Measurements from ENCODE around the gene LPCAT4.
"Not testable (repeated sequence)": the region's sequence is repeated elsewhere in the genome, so short reads cannot be mapped to it uniquely, and the experiment has no call there.

Gene LPCAT4, protein sequence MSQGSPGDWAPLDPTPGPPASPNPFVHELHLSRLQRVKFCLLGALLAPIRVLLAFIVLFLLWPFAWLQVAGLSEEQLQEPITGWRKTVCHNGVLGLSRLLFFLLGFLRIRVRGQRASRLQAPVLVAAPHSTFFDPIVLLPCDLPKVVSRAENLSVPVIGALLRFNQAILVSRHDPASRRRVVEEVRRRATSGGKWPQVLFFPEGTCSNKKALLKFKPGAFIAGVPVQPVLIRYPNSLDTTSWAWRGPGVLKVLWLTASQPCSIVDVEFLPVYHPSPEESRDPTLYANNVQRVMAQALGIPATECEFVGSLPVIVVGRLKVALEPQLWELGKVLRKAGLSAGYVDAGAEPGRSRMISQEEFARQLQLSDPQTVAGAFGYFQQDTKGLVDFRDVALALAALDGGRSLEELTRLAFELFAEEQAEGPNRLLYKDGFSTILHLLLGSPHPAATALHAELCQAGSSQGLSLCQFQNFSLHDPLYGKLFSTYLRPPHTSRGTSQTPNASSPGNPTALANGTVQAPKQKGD

DNA sequence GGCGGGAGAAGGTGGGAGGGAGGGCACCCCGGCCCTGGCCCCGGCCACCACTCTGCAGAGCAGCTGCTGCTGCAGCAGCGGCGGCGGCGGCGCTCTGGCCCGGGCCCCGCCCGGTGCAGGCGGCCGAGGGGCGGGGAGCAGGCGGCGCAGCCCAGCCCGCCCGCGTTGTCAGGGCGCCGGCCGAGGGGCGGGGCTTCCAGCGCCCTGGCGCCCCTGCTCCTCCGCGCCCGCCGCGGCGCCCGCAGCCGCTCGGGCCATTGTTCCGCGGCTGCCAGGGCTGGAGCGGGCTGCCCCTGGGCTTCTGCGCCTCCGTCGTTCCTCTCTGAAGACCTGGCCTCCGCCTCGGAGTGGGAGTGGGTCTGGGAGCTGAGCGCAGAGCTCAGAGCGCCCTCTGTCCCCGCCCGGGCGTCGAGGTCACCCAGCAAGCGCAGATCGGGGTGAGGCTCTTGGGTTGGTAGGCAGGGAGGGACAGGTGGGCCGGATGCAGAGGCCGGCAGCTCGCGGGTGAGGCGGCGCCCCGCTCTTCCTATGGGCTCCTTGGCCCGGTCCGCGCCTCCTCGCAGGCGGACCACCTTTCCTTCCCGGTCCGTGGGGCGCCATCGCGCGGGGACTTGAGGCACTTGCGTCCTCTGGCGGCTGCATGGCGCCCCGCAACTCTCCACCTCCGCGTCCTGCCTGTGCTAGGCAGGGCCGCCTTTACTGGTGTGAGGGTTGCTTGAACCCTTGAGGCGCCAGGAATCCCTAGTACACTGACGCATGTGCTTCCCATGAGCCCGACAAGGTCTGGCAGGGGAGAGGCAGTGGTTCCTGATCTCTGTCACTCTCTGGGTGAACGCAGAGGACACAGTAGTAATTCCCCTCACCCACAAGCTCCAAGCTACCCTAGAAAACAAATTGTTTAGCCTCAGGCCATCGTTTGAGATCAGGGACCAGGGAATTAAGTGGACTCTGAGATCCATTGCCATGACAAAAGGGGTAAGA is at the start of gene LPCAT4:
TSS of gene LPCAT4 (minus strand) at position 96 of the 981 bp plus-strand sequence. CDS start 96 bp downstream, outside the sequence.
- peak; percentile 48 to 77 for DNase-seq

DNA sequence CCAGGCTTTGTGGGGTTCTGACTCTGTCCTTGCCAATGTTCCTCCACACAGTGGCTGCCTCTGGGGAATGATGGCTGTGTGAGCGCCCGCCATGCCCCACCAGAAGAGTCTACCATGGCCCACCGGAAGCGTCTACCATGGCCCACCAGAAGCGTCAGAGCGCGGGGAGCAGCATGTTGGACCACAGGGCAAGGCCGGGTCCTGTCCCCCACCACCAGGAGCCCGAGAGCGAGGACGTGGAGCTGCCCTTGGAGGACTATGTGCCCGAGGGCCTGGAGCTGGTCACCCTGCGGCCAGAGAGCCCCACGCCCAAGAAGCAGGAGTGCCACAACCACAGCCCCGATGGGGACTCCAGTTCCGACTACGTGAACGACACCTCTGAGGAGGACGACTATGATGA is 42.5 kb upstream of the LPCAT4 start:
- not testable (repeated sequence) for DNase-seq

DNA sequence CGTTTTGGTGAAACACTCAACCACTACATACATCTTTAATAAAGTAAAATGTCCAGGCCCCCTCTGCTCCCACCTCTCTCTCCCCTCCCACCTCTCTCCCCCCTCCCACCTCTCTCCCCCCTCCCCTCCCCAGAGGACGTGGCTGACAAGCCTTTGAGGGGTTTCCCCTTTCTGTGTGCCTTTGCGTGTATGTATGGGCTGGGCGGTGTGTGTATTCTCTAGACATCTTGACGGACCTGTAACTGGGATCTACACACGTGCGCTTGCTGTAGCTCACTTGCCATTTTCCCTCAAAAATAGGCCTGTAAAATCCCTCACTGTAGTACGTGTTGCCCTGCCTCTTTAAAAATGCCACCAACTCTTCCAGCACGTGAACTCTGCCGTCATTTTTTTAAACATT is 42.0 kb upstream of the LPCAT4 start:
- DNase-seq, result not testable (repeated sequence)

DNA sequence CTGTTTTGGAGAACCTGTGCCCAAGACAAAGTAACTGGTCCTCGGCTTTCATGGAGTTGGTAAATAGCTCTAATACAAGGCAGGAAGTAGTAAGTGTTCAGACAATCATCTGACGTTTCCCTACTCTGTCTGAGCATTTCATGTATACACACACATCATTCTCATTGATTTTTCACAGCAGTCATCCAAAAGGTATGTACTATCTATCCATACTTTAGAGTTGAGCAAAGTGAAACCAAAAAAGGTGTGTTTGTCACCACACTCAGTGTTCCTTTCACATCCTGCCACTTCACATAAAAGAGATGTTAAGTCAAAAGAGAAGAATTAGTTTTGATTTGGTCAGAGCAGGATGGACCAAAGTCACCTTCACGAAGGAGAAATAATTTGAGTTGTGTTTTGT is 36.9 kb upstream of the LPCAT4 start:
- DNase-seq, result not testable (repeated sequence)

DNA sequence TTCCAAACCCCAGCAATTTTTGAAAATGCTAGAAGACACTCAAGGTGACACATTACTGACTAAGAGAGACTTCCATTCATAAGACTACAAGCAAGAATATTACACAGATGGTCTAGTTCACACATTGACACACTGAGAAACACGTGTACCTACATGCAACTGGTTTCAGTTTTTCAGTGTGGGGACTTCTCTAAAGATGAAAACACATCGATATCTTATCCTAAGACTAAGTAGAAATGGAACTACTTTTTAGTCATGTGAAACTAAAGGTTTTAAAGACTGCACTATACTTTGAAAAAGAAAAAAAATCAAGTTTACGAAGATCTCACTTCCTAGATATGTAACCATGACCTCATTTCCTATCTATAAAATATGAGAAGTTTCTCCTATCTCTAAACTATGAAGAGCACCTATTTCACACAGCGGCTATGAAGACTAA is 36.2 kb upstream of the LPCAT4 start:
- not testable (repeated sequence) for DNase-seq

DNA sequence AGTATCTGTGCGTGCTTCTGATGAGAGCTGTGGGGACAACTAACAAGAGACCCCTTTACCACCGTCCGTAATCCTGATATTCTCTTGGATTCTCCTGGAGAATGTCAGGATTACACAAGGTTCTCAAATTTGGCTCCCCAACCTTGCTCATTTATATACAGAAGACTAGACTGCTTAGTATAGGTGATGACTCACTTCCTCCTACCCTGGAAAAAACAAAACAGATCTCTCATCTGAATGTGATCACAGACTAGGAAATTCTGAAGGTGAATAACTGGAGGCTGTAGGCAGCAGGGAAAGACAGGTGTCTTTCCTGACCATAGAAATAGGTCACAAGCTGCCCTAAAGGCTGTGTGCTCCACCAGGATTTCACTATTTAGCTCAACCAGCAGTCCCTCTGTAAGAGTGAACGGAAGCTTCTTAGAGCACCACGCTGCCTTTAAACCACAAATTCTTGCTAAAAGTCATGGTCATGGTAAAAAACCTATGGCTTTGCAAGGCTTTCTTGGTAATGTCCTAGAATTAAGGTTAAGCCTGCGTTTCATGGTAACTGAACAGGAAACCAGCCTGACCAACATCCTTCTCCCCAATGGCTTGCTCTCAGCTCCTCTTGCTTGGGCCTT is 30.8 kb upstream of the LPCAT4 start:
- DNase-seq, result not testable (repeated sequence)

DNA sequence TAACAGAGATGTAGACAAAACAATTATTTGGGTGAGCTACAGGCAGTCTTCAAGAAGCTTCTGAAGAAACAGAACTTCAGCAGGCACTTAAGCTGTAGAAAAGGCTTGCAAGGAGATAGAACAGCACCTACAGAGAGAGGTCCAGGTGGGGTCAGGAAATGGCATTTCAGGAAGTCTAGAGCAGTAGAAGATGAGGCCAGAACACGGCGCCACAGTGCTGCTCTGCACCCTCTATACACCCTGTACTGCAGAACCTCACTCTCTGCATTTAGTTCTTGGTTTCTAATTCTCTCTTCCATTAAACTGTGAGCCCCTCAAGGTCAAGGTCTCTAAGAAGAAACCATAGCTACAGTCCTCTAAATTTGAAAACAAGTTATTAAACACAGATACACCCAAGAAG is 26.0 kb upstream of the LPCAT4 start:
- not testable (repeated sequence) for DNase-seq

DNA sequence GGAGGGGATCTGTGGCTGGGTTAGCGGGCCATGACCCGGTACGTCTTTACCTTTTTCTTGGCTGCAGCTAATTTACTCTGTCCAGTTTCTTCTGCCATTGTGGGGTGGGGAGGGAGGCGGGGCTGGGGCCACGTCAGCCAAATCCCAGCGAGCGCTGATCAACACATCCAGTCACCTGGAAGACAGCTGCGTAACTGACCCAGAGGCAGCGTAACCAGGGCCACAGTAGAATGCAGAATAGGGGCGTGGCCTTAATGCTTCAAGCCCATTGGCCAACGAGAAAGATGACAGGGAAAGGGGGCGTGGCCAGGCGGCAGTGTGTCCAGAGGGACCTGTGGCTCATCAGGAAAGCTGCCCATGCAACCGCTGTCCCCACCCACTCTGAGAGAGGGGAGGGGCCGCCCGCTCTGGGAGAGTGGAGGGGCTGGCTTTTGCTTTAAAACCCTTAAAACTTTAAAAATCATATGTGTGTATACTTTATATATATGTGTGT is 22.6 kb upstream of the LPCAT4 start:
- DNase-seq, result not testable (repeated sequence)

DNA sequence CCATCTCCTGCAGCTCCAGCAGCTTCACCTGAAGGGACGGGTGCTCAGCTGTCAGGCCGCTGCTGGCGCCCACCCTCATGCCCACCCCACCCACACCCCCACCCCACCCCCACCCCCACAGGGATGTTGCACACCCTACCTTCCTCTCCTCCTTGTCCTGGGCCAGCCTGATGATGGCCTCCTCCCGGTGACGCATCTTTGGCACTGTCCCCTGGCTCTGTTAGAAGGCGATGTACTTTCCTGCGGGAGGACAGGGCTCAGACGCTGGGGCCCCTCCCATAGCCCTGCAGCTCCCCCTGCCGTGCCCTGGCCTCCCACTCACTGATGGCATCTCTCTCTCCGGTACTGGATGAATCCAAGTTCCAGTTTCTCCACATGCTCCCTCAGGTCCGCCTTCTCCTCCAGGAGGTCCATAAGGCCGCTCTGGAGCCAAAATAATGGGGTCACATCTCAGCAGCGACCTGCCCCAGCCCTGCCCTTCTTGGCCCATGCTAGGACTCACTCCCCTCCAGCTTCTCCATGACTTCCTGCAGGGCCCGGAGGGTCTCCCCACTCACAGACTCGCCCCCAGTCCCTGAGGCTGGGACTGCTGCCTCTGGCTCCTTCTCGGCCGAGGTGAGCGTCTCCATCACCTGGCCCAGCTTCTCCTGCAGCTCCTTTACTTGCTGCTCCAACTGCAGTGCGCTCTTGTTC is 15.0 kb upstream of the LPCAT4 start:
- DNase-seq, result not testable (repeated sequence)

DNA sequence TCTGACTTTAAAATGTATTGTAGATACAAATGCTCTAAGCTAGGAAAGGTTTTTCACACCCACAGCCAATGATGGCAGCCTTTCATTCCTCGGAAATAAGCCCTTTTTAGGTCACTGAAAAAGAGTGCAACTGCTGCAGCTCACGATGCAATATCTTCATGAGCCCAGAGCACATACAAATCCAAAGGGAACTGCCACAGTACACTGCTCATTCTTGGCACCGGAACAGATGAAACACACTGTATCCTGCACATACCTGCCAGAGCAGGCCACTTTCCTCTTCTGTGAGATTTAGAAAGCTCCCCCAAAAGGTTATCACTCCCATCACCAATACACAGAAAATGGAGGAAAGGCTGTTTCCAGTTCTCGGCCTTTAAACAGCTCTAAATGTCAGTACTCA is 13.5 kb upstream of the LPCAT4 start:
- not testable (repeated sequence) for DNase-seq

DNA sequence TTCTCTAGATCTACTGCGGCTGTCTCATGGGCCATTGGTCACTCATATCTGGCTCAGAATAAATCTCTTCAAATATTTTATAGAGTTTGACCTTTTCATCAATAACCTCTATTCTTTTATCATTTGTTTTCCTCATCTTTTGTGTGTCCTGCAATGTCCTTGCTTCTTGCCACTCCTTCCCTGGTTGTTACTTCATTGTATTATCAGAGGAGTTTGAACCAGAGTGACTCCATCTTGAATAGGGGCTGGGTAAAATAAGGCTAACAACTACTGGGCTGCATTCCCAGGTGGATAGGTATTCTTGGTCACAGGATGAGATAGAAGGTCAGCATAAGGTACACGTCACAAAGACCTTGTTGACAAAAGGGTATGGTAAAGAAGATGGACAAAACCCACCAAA is 9.9 kb upstream of the LPCAT4 start:
- DNase-seq, result no peak

DNA sequence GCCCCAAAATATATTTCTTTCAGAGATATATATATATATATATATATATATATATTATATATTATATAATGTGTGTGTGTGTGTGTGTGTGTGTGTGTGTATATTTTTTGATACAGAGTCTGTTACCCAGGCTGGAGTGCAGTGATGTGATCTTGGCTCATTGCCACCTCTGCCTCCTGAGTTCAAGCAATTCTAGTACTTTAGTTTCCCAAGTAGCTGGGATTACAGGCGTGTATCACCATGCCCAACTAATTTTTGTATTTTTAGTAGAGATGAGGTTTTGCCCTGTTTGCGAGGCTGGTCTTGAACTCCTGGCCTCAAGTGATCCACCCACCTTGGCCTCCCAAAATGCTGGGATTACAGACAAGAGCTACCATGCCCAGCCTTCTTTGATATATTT is 8.5 kb upstream of the LPCAT4 start:
- DNase-seq, result not testable (repeated sequence)

DNA sequence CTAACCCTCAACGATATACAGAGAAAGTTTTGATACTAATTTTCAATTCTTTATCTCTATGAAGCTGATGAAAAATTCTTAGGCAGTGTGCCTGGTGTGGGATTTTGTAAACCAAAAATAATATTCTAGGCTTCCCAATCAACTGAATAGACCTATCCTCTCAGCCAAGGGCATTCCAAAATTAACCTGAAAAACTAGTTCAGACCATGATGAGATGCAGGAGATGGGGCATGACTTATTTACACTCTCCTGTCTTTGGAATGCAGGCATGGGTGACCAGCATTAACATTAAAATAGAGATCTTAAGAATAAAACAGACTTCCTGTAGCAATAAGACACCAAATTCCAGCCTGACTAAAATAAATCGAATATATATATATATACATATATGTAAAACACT is 7.8 kb upstream of the LPCAT4 start:
- DNase-seq, result no peak

DNA sequence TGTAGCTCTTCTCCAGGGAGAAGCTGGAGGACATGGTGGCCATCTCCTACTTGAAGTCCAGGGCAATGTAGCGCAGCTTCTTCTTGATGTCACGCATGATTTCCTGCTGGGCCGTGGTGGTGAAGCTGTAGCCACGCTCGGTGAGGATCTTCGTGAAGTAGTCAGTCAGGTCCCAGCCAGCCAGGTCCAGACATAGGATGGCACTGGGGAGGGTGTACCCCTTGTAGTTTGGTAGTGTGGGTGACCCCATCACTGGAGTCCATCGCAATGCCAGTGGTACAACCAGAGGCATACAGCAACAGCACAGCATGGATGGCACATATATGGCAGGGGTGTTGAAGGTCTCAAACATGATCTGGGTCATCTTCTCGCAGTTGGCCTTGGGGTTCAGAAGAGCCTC is 7.0 kb upstream of the LPCAT4 start:
- DNase-seq, result no peak

DNA sequence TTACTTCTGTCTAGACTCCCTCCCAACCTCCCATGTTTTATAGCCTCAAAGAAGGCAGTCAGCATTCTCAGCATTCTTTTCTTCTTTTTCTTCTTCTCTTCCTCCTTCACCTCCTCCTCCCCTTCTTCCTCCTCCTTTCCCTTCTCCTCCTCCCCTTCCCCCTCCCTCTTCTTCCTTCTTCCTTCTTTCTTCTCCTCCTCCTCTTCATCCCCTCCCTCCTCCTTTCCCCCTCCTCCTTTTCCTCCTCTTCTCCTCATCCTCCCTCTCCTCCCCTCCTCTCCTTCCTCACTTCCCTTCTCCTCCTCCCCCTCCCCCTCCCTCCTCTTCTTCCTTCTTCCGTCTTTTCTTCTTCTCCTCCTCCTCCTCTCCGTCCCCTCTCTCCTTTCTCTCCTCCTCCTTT is 3.6 kb upstream of the LPCAT4 start:
- DNase-seq, result no peak

DNA sequence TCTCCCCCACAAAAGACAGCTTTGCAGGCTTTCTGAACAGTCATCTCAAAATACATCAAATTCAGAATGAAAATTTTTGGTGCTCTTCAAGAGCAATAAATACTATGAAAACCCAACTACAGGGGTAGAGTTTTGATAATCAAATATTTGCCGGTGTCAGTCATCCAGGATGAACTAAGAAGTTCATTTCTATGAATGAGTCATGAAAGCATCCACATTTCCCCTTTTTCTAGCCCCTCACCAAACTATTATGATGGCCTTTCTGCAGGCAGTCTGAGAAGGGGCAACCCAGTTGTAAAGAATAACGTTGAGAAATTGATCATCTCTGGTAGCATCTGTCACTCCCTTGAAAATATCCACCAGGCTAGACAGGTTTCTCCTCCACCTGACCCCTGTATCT is 3.1 kb upstream of the LPCAT4 start:
- no peak for DNase-seq

DNA sequence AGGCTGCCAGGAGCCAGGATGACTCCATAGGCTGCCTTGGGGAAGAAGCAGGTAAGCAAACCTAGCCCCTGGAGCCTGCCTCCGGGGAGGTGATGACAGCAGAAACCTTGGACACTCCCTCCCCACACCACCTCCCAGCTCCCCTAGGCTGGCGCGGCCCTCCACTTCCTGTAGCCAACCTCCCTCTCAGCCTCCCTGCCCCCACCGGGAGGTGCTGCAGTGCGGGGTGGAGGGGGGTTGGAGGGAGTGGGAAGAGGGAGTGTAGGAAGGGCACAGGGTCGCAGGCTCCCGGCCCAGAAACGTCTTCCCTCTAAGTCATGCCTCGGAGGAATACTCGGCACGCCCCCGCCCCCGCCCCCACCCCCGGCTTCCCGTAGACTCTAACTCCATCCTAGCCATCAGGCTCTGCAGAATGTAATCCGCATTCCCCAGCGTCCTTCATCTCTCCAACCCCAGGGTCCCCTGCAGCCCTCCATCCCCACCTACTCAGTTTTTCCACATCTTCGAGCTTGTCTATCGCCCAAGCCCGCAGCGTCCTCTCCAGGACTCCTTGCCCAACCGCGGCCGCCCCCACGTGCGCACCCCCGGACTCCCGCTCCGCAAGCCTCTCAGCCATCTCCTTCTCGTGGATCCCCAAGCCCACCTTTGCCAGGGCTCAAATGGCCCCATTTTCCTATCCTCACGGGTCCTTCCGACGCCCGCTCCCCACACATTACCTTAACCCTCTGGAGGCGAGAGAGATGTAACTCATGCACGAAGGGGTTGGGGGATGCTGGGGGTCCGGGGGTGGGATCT is 528 bp downstream of the LPCAT4 start:
- DNase-seq, result peak in 1 of 2 experiments; percentile 19

DNA sequence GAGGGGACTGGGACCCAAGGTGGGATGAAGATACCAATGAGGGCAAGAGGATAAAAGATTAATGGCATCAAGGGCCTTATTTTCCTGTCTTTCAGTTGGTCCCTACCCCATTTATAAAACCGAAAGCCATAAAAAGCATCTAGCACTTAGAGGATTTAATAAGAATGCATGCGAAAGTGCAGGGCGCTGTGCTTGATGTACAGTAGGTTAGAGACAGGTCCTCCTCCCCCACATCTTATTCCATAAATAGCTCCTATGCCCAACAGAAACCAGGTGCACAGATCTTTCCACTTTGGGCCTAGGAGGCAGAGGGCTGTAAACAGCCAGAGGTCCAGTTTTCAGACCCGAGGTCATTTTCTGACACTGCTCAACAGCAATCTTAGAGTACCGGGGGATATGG is 1.2 kb downstream of the LPCAT4 start:
- DNase-seq, result no peak

DNA sequence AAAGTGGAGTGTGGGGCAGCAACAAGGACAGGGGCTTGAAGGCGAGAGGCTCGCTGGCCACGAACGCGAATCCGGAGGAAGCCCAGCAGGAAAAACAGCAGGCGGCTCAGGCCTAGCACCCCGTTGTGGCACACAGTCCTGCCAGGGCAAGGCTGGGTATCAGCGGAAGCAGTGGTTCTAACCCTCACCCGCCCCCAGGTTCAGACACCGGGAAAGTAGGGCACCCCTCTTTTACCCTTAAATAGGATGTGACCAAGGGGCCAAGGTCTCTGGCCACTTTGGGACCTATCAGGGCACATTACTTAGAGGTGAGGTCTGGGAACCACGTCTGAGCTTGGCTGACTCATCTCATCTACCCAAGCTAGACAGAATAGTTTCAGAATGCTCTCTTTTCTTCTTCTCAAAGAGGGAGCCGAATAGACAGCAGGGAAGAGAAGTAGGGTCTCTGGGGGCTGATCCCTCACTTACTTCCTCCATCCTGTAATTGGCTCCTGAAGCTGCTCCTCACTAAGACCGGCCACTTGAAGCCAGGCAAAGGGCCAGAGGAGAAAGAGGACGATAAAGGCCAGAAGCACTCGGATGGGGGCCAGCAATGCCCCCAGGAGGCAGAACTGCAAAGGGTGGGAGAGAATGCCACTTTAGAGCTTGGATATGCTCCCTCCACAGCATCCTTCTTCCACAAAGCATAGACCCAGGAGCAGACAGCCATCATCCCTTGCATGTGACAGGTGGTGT is 1.7 kb downstream of the LPCAT4 start:
- DNase-seq, result no peak

DNA sequence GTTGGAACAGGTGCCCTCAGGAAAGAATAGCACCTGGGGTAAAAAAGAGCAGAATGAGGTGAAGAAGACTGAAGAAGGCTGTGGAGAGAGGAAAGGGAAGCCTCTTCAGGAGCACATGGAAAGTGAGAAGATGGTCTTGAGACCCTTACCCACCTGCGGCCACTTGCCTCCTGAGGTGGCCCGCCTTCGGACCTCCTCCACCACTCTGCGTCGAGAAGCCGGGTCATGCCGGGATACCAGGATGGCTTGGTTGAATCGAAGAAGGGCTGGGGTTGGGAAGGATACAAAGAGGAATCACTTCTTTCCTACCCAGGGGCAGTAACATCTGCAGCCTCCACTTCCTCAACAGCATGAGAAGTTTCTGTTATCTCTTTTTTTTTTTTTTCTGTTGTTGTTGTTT is 3.0 kb downstream of the LPCAT4 start:
- no peak for DNase-seq
